ENCODE data around the gene FANK1. TPM values are rescaled to one million over a fixed set of nuclear protein-coding genes. Genes with fewer than 3 reads are reported as not detected.

FANK1 gene
- 0.71 TPM for polyA plus RNA-seq (ENCODE audit: insufficient read length)

DNA sequence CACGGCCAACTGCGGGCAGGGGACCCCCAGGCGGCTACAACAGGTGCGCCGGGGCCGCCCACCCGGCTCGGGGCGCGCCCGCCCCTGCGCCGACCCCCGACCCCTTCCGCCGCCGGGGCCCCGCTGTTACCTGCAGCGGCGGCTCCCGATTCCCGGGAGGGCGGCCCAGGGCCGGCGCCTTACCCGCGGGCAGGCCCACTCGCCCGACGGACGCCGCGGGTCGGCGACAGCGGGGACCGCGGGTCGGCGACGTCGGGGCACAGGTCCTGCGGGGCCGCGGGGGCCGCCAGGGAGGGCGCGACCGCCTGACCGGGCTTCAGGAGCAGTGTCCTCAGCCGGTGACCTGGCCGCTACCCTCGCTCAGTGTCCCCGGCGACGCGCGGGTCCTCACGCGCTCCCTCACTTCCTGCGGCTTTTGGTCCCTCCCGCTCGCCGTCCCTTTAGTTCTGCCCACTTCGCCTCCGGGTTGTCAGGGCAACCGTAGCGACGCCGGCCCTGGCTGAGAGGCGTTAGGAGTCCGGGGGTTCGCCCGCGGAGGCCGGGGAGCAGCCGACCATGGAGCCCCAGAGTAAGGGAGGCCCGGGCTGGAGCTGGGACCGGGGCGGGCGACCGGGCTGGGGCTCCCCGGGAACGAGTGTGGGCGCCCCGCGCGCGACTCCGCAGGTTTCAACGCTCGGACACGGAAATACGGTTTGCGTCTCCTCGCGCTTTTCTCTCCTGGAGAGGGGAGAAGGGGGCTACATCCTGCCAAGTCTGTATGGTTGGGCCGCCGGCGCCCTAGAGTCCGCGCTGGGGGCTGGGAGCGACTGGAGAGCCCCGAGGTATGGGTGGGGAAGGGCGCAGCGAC lies at the start of gene FANK1:
FANK1 (plus strand) TSS at position 477 of the 847 bp plus-strand sequence; CDS start at position 556, 79 bp downstream.
- DNase-seq (ENCODE audit: low read depth), result peak; percentile 62

GRCh38 chr10:125846894-125847293 lies 49.5 kb upstream of the FANK1 start:
- DNase-seq (ENCODE audit: low read depth), result no peak

GRCh38 chr10:125848371-125848770 lies 48.0 kb upstream of the FANK1 start:
- no peak for DNase-seq (ENCODE audit: low read depth)

GRCh38 chr10:125848857-125849256 lies 47.5 kb upstream of the FANK1 start:
- DNase-seq (ENCODE audit: low read depth), result no peak

GRCh38 chr10:125849448-125849847 lies 46.9 kb upstream of the FANK1 start:
- no peak for DNase-seq (ENCODE audit: low read depth)

GRCh38 chr10:125850766-125851731 lies 45.3 kb upstream of the FANK1 start:
- DNase-seq (ENCODE audit: low read depth), result no peak

DNA sequence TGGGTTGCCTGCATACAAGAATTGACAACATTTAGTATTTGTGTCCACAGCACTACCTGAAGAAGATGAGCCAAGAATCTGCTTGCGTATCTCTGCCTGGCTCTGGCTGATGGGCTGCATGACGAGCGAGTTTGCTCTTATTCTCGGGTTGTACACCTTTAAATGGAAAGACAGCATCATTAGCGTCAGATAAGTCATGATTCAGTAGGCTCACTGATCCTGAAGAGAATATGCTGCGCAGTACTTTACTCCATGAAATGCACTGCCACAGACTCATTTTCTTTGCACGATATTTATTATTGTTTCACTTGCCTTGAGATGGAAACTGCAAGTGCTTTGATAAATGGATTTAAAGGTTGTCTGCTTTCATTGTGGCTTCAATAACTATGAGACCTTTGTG lies 43.9 kb upstream of the FANK1 start:
- no peak for DNase-seq (ENCODE audit: low read depth)

DNA sequence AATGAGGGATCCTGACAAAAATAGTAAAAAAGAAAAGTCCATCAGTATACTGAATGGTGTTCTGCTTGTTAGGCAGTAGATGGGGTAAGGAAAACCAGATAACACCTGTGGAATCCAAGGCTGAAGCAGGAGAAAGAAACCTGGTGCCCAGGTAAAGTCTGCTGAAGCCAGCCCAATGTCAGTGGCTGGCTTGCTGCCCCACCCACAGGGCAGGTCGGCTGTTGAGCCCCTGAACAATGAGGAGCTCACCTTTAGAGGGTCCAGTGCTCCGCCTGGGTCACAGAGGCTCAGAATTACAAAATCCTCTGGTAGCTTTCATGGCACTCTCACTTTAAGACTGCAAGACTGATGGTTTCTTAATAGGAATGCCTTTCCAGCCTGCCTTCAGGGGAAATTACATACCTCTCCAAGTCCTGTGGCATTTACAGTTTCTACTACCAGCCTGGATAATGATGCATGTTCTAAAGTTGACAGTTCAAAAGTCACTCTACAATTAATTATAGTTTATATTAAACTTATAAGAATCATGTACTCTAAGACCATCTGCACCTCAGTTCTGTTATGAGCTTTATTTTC lies 39.1 kb upstream of the FANK1 start:
- no peak for DNase-seq (ENCODE audit: low read depth)

- no peak for DNase-seq (ENCODE audit: low read depth)
Observed at GRCh38 chr10:125859128-125859817, 37.1 kb upstream of the FANK1 start.

DNA sequence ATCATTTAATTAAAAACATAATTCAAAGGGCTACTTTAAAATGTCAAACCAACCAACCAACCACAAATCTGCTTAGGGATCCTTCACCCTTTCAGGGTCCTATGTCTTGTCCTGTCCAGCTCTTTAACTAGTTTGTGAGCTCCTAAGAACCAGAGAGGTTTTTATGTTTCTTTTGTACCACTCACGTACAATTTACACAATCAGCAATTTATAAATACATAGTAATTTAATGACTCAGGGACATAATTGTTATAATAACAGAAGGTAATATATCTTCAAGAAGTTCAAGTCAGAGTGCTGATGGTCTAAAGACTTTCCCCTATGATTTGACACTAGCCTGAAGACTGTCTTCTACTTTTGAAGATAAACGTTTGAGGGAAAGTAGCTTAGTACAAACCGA lies 31.2 kb upstream of the FANK1 start:
- no peak for DNase-seq (ENCODE audit: low read depth)

DNA sequence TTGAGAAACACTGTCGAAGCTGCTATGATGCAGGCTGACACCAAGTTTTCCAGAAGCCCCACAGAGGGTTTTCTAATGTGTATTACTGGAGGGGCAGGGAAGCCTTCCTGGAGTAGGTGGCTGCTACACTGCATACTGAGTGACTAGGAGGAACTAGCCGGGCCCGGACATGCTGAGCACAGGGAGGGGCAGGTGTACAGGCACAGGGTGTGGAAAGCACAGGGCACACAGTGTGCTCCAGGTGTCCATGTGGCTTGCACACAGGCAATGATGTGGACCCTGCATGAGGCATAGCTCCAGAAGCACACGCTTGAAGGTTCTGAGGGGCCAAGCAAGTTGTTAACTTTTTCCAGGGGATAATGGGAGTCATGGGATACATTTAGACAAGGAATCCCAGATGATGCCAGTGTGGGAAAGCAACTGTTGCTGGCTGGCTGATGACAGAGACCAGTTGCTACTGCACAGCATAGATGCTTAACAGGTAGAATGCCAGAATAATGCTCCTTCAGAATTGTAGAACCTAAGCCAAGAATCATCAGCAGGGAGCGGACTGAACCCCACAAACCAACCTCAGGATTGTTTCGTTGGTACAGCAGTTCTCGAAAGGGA lies 29.8 kb upstream of the FANK1 start:
- DNase-seq (ENCODE audit: low read depth), result no peak

GRCh38 chr10:125868372-125868975 lies 27.9 kb upstream of the FANK1 start:
- DNase-seq (ENCODE audit: low read depth), result no peak

DNA sequence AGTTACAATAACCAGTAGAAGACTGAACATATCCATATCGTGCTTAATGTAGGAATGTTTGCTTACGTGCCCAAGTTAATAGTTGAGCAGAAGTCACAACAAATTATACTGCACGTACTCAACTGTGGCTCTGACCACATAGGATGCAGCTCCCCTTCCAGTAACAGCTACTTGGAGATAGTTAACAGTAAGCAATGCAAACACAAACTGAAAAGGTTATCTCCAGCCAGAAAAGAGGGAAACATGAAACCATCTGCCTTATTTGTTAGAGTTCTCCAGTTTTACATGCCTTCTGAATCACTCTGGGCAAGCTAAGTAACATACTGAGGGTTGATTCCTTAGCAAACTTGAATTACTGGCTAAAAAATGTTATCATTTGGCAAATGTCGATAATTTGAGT lies 25.0 kb upstream of the FANK1 start:
- DNase-seq (ENCODE audit: low read depth), result no peak

GRCh38 chr10:125878957-125879835 lies 17.2 kb upstream of the FANK1 start:
- no peak for DNase-seq (ENCODE audit: low read depth)

GRCh38 chr10:125880719-125881118 lies 15.6 kb upstream of the FANK1 start:
- no peak for DNase-seq (ENCODE audit: low read depth)

DNA sequence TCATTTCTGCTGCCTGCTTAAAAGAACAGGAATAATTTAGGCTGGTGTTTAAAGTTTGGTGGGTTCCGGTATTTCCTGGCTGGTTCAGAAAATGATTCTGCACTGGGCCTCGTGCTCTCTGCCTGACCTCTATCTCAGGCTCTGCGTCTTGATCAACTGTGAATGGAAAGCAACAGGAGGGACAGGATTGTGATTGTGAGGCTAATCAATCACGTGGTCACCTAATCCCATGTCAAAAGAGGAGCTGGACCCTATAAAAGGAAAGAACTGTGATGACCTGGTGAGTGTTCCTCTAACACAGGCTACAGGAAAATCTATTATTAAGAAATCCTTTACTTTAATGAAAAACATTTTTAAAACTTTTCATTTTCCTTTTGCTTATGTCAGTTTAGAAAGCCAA lies 15.2 kb upstream of the FANK1 start, which contains the start of gene DHX32:
DHX32 (minus strand) TSS at position 101 of the 400 bp plus-strand sequence. CDS start 468 bp downstream, outside the sequence.
- DNase-seq (ENCODE audit: low read depth), result no peak

DNA sequence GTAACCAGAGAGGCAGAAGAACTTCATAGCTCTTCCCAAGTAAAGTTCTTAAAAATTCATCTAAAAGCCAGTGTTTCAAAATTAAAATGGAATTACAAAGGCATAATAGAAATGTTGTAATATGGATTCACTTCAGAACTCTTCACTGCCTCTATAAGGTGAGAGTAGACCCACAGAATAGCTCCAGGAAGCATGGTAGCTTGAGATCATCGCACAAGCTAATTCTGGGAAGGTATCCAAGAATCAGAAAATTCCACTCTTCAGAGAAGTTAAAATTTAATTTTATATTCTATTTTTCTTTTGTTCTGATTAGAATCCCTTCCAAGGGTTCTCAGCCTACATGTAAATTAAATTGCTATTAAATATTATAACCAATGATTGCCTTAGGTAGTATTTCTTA lies 13.8 kb upstream of the FANK1 start:
- no peak for DNase-seq (ENCODE audit: low read depth)

GRCh38 chr10:125883211-125883610 lies 13.2 kb upstream of the FANK1 start:
- DNase-seq (ENCODE audit: low read depth), result no peak

GRCh38 chr10:125886914-125887512 lies 9.4 kb upstream of the FANK1 start:
- DNase-seq (ENCODE audit: low read depth), result no peak
